Mesenchymal stem cell (in vitro differentiated cells and primary cell): ENCODE measurements around the gene EML1.

ENCODE experiments used
- DNase-seq: peaks from one replicate; pipeline ENCODE4 v3.0.0-alpha.2; 2013
- H2AFZ ChIP-seq: one replicate; pipeline ENCODE4 v1.6.1; 2013; ENCODE audit warnings: low read depth, mild to moderate bottlenecking, control low read depth, inconsistent platforms, low read length, moderate library complexity
- H2AK5ac ChIP-seq: 2 replicates; pipeline ENCODE4 v1.6.1; 2013; ENCODE audit warnings: low read length, moderate library complexity, mild to moderate bottlenecking, inconsistent platforms; ENCODE audit not compliant: severe bottlenecking
- H2BK120ac ChIP-seq: one replicate; pipeline ENCODE4 v1.6.1; 2013; ENCODE audit warnings: low read depth, mild to moderate bottlenecking, inconsistent platforms, low read length, moderate library complexity
- H2BK12ac ChIP-seq, 2 experiments: one replicate each; pipeline ENCODE4 v1.6.1; 2013; ENCODE audit warnings: inconsistent platforms in 2 of 2, low read length in 2 of 2, mild to moderate bottlenecking in 2 of 2, moderate library complexity in 2 of 2, control low read depth in 1 of 2
- H2BK15ac ChIP-seq: one replicate; pipeline ENCODE4 v1.6.1; 2013; ENCODE audit warnings: mild to moderate bottlenecking, low read depth, inconsistent platforms; ENCODE audit not compliant: poor library complexity, severe bottlenecking
- H2BK5ac ChIP-seq: 2 replicates; pipeline ENCODE4 v1.6.1; 2013; ENCODE audit warnings: low read depth, mild to moderate bottlenecking, low read length, control low read depth, inconsistent platforms; ENCODE audit not compliant: poor library complexity, severe bottlenecking
- H3K14ac ChIP-seq, 2 experiments: one replicate each; pipeline ENCODE4 v1.6.1; 2013; ENCODE audit warnings: inconsistent platforms in 2 of 2, low read length in 2 of 2, control low read depth in 1 of 2, mild to moderate bottlenecking in 1 of 2, moderate library complexity in 1 of 2
- H3K18ac ChIP-seq, 2 experiments: one replicate each; pipeline ENCODE4 v1.6.1; 2013; ENCODE audit warnings: inconsistent platforms in 2 of 2, low read length in 2 of 2, control low read depth in 1 of 2, low read depth in 1 of 2, mild to moderate bottlenecking in 1 of 2
- H3K23ac ChIP-seq, 2 experiments: one replicate each; pipeline ENCODE4 v1.6.1; 2013; ENCODE audit warnings: inconsistent platforms in 2 of 2, low read length in 2 of 2, mild to moderate bottlenecking in 2 of 2, moderate library complexity in 2 of 2, control low read depth in 1 of 2
- H3K27ac ChIP-seq: 2 replicates; pipeline ENCODE4 v1.5.1; 2013; ENCODE audit warnings: mild to moderate bottlenecking, moderate library complexity, low read length, control low read depth, inconsistent platforms; ENCODE audit not compliant: poor library complexity, severe bottlenecking
- H3K27me3 ChIP-seq, 2 experiments: 2 replicates each; pipeline versions ENCODE4 v1.6.1 to v1.7.0; 2013; ENCODE audit warnings: low read length in 2 of 2, mild to moderate bottlenecking in 2 of 2, moderate library complexity in 2 of 2, control low read depth in 1 of 2, inconsistent platforms in 1 of 2; ENCODE audit not compliant: control insufficient read depth in 1 of 2, insufficient read depth in 1 of 2
- H3K36me3 ChIP-seq, 2 experiments: 2 replicates each; pipeline versions ENCODE4 v1.6.1 to v1.7.0; 2013; ENCODE audit warnings: low read length in 2 of 2, control low read depth in 1 of 2, inconsistent platforms in 1 of 2, low read depth in 1 of 2, mild to moderate bottlenecking in 1 of 2; ENCODE audit not compliant: insufficient read depth in 2 of 2, control insufficient read depth in 1 of 2
- H3K4ac ChIP-seq, 2 experiments: one replicate each; pipeline ENCODE4 v1.6.1; 2013; ENCODE audit warnings: inconsistent platforms in 2 of 2, low read length in 2 of 2, mild to moderate bottlenecking in 2 of 2, moderate library complexity in 2 of 2, control low read depth in 1 of 2, low read depth in 1 of 2
- H3K4me1 ChIP-seq: 2 replicates; pipeline ENCODE4 v1.6.1; 2013; ENCODE audit warnings: low read depth, low read length, control low read depth; ENCODE audit not compliant: control insufficient read depth, insufficient read depth
- H3K4me2 ChIP-seq: 2 replicates; pipeline ENCODE4 v1.6.1; 2013; ENCODE audit warnings: low read length, mild to moderate bottlenecking, inconsistent platforms; ENCODE audit not compliant: poor library complexity, severe bottlenecking
- H3K4me3 ChIP-seq, 2 experiments: 2 replicates each; pipeline versions ENCODE4 v1.5.1 to v1.7.0; 2013; ENCODE audit warnings: low read length in 2 of 2, mild to moderate bottlenecking in 2 of 2, control low read depth in 1 of 2, low read depth in 1 of 2; ENCODE audit not compliant: insufficient read depth in 1 of 2
- H3K79me1 ChIP-seq: replicated peaks from 2 replicates; pipeline ENCODE4 v1.6.1; 2013; ENCODE audit warnings: mild to moderate bottlenecking, control low read depth, low read length, inconsistent platforms; ENCODE audit not compliant: poor library complexity, severe bottlenecking
- H3K9ac ChIP-seq: 2 replicates; pipeline ENCODE4 v1.7.0; 2013; ENCODE audit warnings: mild to moderate bottlenecking, low read length, moderate library complexity
- H3K9me3 ChIP-seq: 2 replicates; pipeline ENCODE4 v1.7.0; 2013; ENCODE audit warnings: mild to moderate bottlenecking, low read length; ENCODE audit not compliant: control insufficient read depth
- H4K8ac ChIP-seq: one replicate; pipeline ENCODE4 v1.6.1; 2013; ENCODE audit warnings: inconsistent platforms, mild to moderate bottlenecking, low read length, moderate library complexity
- H4K91ac ChIP-seq: one replicate; pipeline ENCODE4 v1.6.1; 2013; ENCODE audit warnings: mild to moderate bottlenecking, low read length, inconsistent platforms
- WGBS: methylation state at CpG from one replicate; pipeline ENCODE4 v1.1.7; 2013; ENCODE audit warnings: mixed read lengths; 5-methylcytosine and 5-hydroxymethylcytosine counted together

The EML1 gene

DNA sequence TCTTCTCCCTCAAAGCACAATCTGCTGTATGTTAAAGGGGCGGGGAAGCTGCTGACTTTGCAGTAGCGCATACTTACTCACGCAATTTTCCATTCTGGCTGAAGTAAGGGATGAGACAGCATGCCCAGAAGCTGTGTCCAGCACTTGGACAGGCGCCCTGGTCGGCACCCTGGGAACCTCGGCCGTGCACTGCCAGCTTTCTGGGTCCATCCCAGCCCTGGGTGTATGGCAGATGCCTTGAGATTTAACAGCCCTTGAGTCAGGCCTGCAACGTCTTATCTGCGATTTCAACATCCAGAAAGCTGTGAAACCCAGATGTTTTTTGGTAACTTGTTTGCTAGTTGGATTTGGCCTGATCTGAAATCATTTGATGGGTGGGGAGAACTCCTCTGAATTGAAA, 16.1 kb downstream of the EML1 start:
- no peak overlapping the region for H2BK15ac ChIP-seq
- no peak overlapping the region for H3K14ac ChIP-seq
- no peak overlapping the region for H2AK5ac ChIP-seq
- no peak overlapping the region for H3K18ac ChIP-seq
- H3K79me1 ChIP-seq: peaks cover 19% of the 10 kb centered on the region
- no peak overlapping the region for H2BK12ac ChIP-seq
- 78% methylated on average over 9 of the region's 9 CpGs for WGBS
- H3K4ac ChIP-seq: no peak overlapping the region
- H3K9me3 ChIP-seq: no peaks in the 10 kb centered on the region
- H3K23ac ChIP-seq: no peak overlapping the region
- H2BK120ac ChIP-seq: no peak overlapping the region
- no peak overlapping the region for H4K91ac ChIP-seq
- no peak overlapping the region for H2BK5ac ChIP-seq
- no peaks in the 10 kb centered on the region for H3K36me3 ChIP-seq
- H3K4me2 ChIP-seq: no peak overlapping the region
- peak overlapping the region; percentile 75 for H3K9ac ChIP-seq
- H3K27ac ChIP-seq: no peak overlapping the region
- peaks cover 4% of the 10 kb centered on the region for H3K4me1 ChIP-seq
- peak overlapping the region; percentile 5 for H4K8ac ChIP-seq
- H2AFZ ChIP-seq: no peak overlapping the region
- peak; percentile 28 for DNase-seq
- peak overlapping the region in 1 of 2 experiments; percentile 15 for H3K4me3 ChIP-seq
- no peaks in the 10 kb centered on the region for H3K27me3 ChIP-seq

DNA sequence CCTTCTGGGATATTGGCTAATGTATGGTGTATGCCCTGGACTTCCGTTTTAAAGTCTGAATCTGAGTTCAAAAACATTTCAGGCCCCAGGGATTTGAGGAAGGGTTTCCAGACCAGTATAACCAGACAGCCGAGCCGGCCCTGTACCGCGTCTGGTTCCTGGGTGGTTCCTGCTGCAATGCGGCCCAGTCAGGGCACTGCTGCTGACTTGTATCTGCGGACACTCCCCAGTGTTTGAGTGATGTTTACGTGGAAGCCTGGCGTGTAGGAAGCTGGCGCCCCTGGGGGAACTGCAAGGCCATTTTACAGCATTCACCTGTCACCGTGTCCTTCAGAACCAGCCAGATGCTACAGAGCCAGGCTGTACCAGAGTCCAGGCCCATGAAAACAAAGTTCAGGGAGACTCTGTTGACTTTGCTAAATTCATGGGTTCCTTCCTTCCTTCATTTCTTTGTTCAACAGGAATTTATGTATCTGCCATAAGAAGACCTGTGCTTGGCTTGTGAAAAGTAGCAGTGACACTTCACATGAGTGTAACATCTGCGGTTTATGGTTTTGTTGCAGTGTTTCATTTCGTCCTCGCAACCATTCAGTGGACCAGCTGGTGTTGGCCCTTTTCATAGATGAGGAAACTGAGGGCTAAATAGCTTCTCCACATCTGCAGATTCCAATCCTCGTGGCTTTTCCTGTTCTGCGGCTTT, 16.8 kb downstream of the EML1 start:
- no peak overlapping the region for H2BK12ac ChIP-seq
- H4K91ac ChIP-seq: no peak overlapping the region
- H2AFZ ChIP-seq: no peak overlapping the region
- H2BK5ac ChIP-seq: no peak overlapping the region
- no peak overlapping the region for H3K4me2 ChIP-seq
- H3K4me1 ChIP-seq: peaks cover 4% of the 10 kb centered on the region
- H3K79me1 ChIP-seq: peaks cover 17% of the 10 kb centered on the region
- no peak overlapping the region for H4K8ac ChIP-seq
- H2BK15ac ChIP-seq: peak overlapping the region; percentile 44
- H3K27ac ChIP-seq: no peak overlapping the region
- 92% methylated on average over 16 of the region's 16 CpGs for WGBS
- H2BK120ac ChIP-seq: no peak overlapping the region
- no peak overlapping the region for H3K14ac ChIP-seq
- no peak for DNase-seq
- H3K4me3 ChIP-seq: peak overlapping the region; percentile 15 to 18
- no peak overlapping the region for H3K4ac ChIP-seq
- no peak overlapping the region for H3K18ac ChIP-seq
- H3K9me3 ChIP-seq: no peaks in the 10 kb centered on the region
- no peaks in the 10 kb centered on the region for H3K27me3 ChIP-seq
- no peak overlapping the region for H2AK5ac ChIP-seq
- H3K36me3 ChIP-seq: no peaks in the 10 kb centered on the region
- H3K9ac ChIP-seq: peak overlapping the region; percentile 75
- H3K23ac ChIP-seq: no peak overlapping the region

DNA sequence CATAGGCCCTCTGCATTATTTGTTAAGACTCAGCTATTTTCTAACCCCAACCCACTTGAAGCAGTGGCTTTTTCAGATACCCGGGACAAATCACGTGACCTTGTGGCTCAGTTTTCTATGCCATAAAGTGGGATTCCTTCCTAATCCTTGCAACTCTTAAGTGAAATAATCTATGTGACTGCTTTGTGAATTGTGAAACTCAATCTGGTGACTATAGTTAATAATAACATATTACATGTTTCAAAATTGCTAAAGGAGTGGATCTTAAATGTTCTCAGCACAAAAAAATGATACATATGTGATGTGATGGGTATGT, 17.3 kb downstream of the EML1 start:
- no peak overlapping the region for H3K4me2 ChIP-seq
- H3K14ac ChIP-seq: no peak overlapping the region
- H3K4me3 ChIP-seq: no peak overlapping the region
- H3K36me3 ChIP-seq: no peaks in the 10 kb centered on the region
- no peak overlapping the region for H2AK5ac ChIP-seq
- WGBS: 93% methylated on average over 2 of the region's 2 CpGs
- no peak overlapping the region for H3K4ac ChIP-seq
- H3K27me3 ChIP-seq: no peaks in the 10 kb centered on the region
- no peak overlapping the region for H2AFZ ChIP-seq
- no peak overlapping the region for H2BK120ac ChIP-seq
- H3K23ac ChIP-seq: no peak overlapping the region
- H3K9ac ChIP-seq: peak overlapping the region; percentile 75
- no peak overlapping the region for H4K91ac ChIP-seq
- H3K18ac ChIP-seq: no peak overlapping the region
- no peak overlapping the region for H4K8ac ChIP-seq
- no peak overlapping the region for H2BK12ac ChIP-seq
- H3K79me1 ChIP-seq: peaks cover 17% of the 10 kb centered on the region
- no peak overlapping the region for H3K27ac ChIP-seq
- no peak overlapping the region for H2BK15ac ChIP-seq
- H2BK5ac ChIP-seq: no peak overlapping the region
- no peaks in the 10 kb centered on the region for H3K9me3 ChIP-seq
- no peak for DNase-seq
- H3K4me1 ChIP-seq: peaks cover 4% of the 10 kb centered on the region

DNA sequence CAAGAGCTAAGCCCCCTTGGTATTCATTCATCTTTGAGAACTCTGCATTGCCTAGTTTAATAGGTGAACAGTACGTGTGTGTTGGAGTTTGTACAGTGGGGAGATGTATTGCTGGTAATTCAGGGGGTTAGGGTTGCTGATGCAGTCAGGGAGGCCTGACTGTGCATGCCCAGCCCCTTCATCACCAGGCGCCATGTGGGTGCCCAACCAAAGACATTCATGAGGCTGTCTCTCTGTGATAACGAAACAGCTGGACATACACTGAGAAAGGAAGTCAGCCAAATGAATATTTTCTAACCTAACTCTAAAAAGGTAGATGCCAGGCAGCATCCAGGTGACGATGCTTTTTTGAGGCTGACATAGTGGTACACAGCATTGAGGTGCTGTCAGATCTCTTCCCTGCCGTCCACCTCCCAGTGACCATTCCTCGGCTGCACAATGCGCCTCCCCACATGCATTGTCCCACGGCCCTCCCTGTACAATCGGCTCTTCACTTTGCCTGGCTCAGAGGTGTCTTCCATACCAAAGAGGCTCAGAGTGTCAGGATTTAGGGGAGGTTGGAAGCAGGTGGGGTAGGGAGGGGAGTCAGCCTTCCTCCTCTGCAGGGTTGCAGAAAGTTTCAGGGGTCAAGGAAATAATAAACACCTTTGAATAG, 19.0 kb downstream of the EML1 start:
- H3K27ac ChIP-seq: no peak overlapping the region
- no peak for DNase-seq
- WGBS: 93% methylated on average over 9 of the region's 9 CpGs

More for the DNA sequence above, 19.0 kb downstream of the EML1 start:
- no peak overlapping the region for H3K4ac ChIP-seq
- H3K4me2 ChIP-seq: no peak overlapping the region
- no peak overlapping the region for H3K4me3 ChIP-seq
- H4K91ac ChIP-seq: no peak overlapping the region
- no peak overlapping the region for H2AFZ ChIP-seq
- H3K23ac ChIP-seq: no peak overlapping the region
- no peaks in the 10 kb centered on the region for H3K36me3 ChIP-seq
- no peak overlapping the region for H3K9ac ChIP-seq
- H3K14ac ChIP-seq: no peak overlapping the region
- no peak overlapping the region for H2BK120ac ChIP-seq
- H3K79me1 ChIP-seq: peaks cover 18% of the 10 kb centered on the region
- no peak overlapping the region for H2BK12ac ChIP-seq
- H2BK15ac ChIP-seq: no peak overlapping the region
- H3K9me3 ChIP-seq: no peaks in the 10 kb centered on the region
- H2BK5ac ChIP-seq: no peak overlapping the region
- H2AK5ac ChIP-seq: no peak overlapping the region
- H3K4me1 ChIP-seq: peaks cover 4% of the 10 kb centered on the region
- H3K27me3 ChIP-seq: no peaks in the 10 kb centered on the region
- no peak overlapping the region for H4K8ac ChIP-seq
- H3K18ac ChIP-seq: no peak overlapping the region
